ENCODE measurements around the gene GTF2H4.

GRCh38 chr6:30873137-30873640, 34.8 kb upstream of the GTF2H4 start:
- TF ChIP-seq CTCF (IDR thresholded peaks at IDR 0.05) (no peak), POLR2A (IDR thresholded peaks at IDR 0.05) (no peak)

Measured in thyroid gland (tissue), 4 donors.